K562 (cell line): Measurements from ENCODE around the gene PBXIP1. TPM values are rescaled to one million over a fixed set of nuclear protein-coding genes. Genes with fewer than 3 reads are reported as not detected.

ENCODE experiments used
- CBX8 ChIP-seq: fragments of 200-600 bp; sonication (generic); IDR thresholded peaks from 2 replicates; pipeline ENCODE4 v1.6.1; 2012; ENCODE audit warnings: borderline replicate concordance, mixed run types, low read depth, mild to moderate bottlenecking, moderate library complexity, mixed read lengths, low read length, control low read depth, inconsistent platforms; ENCODE audit not compliant: poor library complexity, severe bottlenecking; ENCODE audit errors: extremely low read depth
- EP300 ChIP-seq: IDR thresholded peaks from 2 replicates; pipeline ENCODE4 v1.6.1; 2012; ENCODE audit warnings: low read length, improper control_type of control experiment
- GTF2A2 ChIP-seq: IDR thresholded peaks from 2 replicates; pipeline ENCODE4 v1.6.1; 2016; ENCODE audit warnings: mild to moderate bottlenecking, missing genetic modification characterization, missing compliant biosample characterization
- KLF16 ChIP-seq: IDR thresholded peaks from 2 replicates; pipeline ENCODE4 v1.6.1; 2016; ENCODE audit warnings: antibody characterized with exemption
- LEF1 ChIP-seq: fragments of 450-650 bp; IDR thresholded peaks from 2 replicates; pipeline ENCODE4 v1.6.1; 2016; ENCODE audit warnings: mild to moderate bottlenecking
- MCM5 ChIP-seq: fragments of 450-650 bp; IDR thresholded peaks from 2 replicates; pipeline ENCODE4 v1.6.1; 2016; ENCODE audit warnings: low read depth
- POLR2A ChIP-seq: fragments of 450-650 bp; conservative IDR thresholded peaks from 2 replicates; pipeline ENCODE4 v1.6.1; 2016
- POU5F1 ChIP-seq: fragments of 150-350 bp; IDR thresholded peaks from 2 replicates; pipeline ENCODE4 v1.6.1; 2014; ENCODE audit warnings: borderline replicate concordance, low read length, low read depth, mild to moderate bottlenecking; ENCODE audit not compliant: partially characterized antibody
- SIN3A ChIP-seq, 2 experiments: fragments of 150-350 bp in 1 of 2; IDR thresholded peaks; 2 replicates each; pipeline ENCODE4 v1.6.1; 2011 to 2016; ENCODE audit warnings: borderline replicate concordance in 2 of 2, low read depth in 2 of 2, low read length in 2 of 2, mild to moderate bottlenecking in 2 of 2, moderate library complexity in 2 of 2; ENCODE audit not compliant: control insufficient read depth in 1 of 2
- SUPT5H ChIP-seq: fragments of 450-650 bp; IDR thresholded peaks from 2 replicates; pipeline ENCODE4 v1.6.1; 2016
- TAF1 ChIP-seq: IDR thresholded peaks from 2 replicates; pipeline ENCODE4 v1.6.1; 2011; ENCODE audit warnings: mild to moderate bottlenecking, low read length, moderate library complexity; ENCODE audit not compliant: insufficient read depth, control insufficient read depth, severe bottlenecking; ENCODE audit errors: extremely low read depth
- TAF7 ChIP-seq: fragments of 450-650 bp; IDR thresholded peaks from 2 replicates; pipeline ENCODE4 v1.6.1; 2016; ENCODE audit warnings: missing genetic modification characterization, missing compliant biosample characterization
- TBP ChIP-seq: optimal IDR thresholded peaks from 2 replicates; pipeline ENCODE3; 2011; ENCODE audit warnings: low read depth, low read length, improper control_type of control experiment
- TCF7 ChIP-seq: sonication (generic); IDR thresholded peaks from 2 replicates; pipeline ENCODE4 v1.6.1; 2016; ENCODE audit warnings: antibody characterized with exemption, borderline replicate concordance
- THAP12 ChIP-seq: fragments of 250-450 bp; sonication (Bioruptor Pico); IDR thresholded peaks from 2 replicates; pipeline ENCODE4 v1.9.0; 2021; ENCODE audit warnings: mild to moderate bottlenecking, inconsistent platforms
- YY1 ChIP-seq, 3 experiments: IDR thresholded peaks; 2 replicates each; pipeline ENCODE4 v1.6.1; 2011; ENCODE audit warnings: low read length in 2 of 3, mild to moderate bottlenecking in 2 of 3, moderate library complexity in 2 of 3, borderline replicate concordance in 1 of 3, control low read depth in 1 of 3, low read depth in 1 of 3; ENCODE audit not compliant: insufficient read depth in 3 of 3, insufficient replicate concordance in 2 of 3, control insufficient read depth in 1 of 3, insufficient read length in 1 of 3; ENCODE audit errors: extremely low read depth in 1 of 3
- ZNF212 ChIP-seq: fragments of 450-650 bp; formaldehyde crosslinking; IDR thresholded peaks from 2 replicates; pipeline ENCODE4 v1.4.0; 2020; ENCODE audit warnings: mild to moderate bottlenecking
- polyA plus RNA-seq, 8 experiments: library from polyadenylated mRNA; depleted of rRNA in 4 of 8; stranded (reverse) in 5 of 8; unstranded in 3 of 8; fragments of >200 nt; fragmentation: Nextera tagmentation in 2 of 8; fragmentation: Illumina TruSeq in 1 of 8; extraction: Ambion mirVana in 2 of 8; extraction: Trizol in 1 of 8; gene quantifications; 2 replicates each; pipeline versions ENCODE4 v1.2.1 to v1.2.3, GENCODE V29; 2011 to 2014; ENCODE audit warnings: inconsistent platforms in 1 of 8, missing spikeins in 1 of 8
- total RNA-seq, 7 experiments: library from RNA; depleted of rRNA in 6 of 7; stranded (reverse); fragments of >200 nt in 6 of 7; fragmentation: Illumina TruSeq in 2 of 7; extraction: Trizol in 2 of 7; gene quantifications; 2 replicates each; pipeline versions ENCODE4 v1.2.1 to v1.2.3, GENCODE V29; 2011 to 2021; ENCODE audit warnings: low replicate concordance in 1 of 7
- TF ChIP-seq, protein P1 (sequence below): fragments of 200-800 bp; sonication (Bioruptor generic); IDR thresholded peaks from 2 replicates; pipeline ENCODE4 v1.6.1; 2016; ENCODE audit warnings: missing genetic modification characterization, missing compliant biosample characterization
- TF ChIP-seq, protein P2 (sequence below): fragments of 250-450 bp; sonication (Bioruptor Pico); IDR thresholded peaks from 2 replicates; pipeline ENCODE4 v1.8.0; 2022; ENCODE audit warnings: moderate library complexity, mild to moderate bottlenecking, inconsistent platforms

The PBXIP1 gene
- total and polyA plus RNA-seq, 9 of the 15 experiments (the other 6 are each of a cell fraction or from before 2014, with no cell fraction given) = 0.13 to 8.3 (median 5.8) TPM

GRCh38 chr1:154937085-154937987 lies 18.6 kb downstream of the PBXIP1 start (continued):
- no peak for TF ChIP-seq THAP12
- TF ChIP-seq, protein P1, sequence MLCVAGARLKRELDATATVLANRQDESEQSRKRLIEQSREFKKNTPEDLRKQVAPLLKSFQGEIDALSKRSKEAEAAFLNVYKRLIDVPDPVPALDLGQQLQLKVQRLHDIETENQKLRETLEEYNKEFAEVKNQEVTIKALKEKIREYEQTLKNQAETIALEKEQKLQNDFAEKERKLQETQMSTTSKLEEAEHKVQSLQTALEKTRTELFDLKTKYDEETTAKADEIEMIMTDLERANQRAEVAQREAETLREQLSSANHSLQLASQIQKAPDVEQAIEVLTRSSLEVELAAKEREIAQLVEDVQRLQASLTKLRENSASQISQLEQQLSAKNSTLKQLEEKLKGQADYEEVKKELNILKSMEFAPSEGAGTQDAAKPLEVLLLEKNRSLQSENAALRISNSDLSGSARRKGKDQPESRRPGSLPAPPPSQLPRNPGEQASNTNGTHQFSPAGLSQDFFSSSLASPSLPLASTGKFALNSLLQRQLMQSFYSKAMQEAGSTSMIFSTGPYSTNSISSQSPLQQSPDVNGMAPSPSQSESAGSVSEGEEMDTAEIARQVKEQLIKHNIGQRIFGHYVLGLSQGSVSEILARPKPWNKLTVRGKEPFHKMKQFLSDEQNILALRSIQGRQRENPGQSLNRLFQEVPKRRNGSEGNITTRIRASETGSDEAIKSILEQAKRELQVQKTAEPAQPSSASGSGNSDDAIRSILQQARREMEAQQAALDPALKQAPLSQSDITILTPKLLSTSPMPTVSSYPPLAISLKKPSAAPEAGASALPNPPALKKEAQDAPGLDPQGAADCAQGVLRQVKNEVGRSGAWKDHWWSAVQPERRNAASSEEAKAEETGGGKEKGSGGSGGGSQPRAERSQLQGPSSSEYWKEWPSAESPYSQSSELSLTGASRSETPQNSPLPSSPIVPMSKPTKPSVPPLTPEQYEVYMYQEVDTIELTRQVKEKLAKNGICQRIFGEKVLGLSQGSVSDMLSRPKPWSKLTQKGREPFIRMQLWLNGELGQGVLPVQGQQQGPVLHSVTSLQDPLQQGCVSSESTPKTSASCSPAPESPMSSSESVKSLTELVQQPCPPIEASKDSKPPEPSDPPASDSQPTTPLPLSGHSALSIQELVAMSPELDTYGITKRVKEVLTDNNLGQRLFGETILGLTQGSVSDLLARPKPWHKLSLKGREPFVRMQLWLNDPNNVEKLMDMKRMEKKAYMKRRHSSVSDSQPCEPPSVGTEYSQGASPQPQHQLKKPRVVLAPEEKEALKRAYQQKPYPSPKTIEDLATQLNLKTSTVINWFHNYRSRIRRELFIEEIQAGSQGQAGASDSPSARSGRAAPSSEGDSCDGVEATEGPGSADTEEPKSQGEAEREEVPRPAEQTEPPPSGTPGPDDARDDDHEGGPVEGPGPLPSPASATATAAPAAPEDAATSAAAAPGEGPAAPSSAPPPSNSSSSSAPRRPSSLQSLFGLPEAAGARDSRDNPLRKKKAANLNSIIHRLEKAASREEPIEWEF (CRISPR knock-in tag) = no peak
- no peak for TF ChIP-seq GTF2A2 (tag)
- TF ChIP-seq TAF7 (tag) = no peak
- TF ChIP-seq EP300 = no peak; the same call in none of the 2 replicates
- peak; percentile 56 for TF ChIP-seq TBP
- TF ChIP-seq KLF16 = no peak
- no peak for TF ChIP-seq MCM5
- TF ChIP-seq SIN3A (IDR thresholded peaks at IDR 0.05; ENCODE audit: borderline replicate concordance in 2 of 2, control insufficient read depth in 1 of 2, low read depth in 2 of 2, low read length in 2 of 2) = peak in 1 of 2 experiments; percentile 10; a peak in 2 of 4 replicates
- peak; percentile 63; the same call in 1 of the 2 replicates for TF ChIP-seq LEF1
- TF ChIP-seq TCF7 = no peak; the same call in 1 of the 2 replicates
- TF ChIP-seq YY1 (IDR thresholded peaks at IDR 0.05; ENCODE audit: borderline replicate concordance in 1 of 3, control insufficient read depth in 1 of 3, extremely low read depth in 1 of 3, insufficient read depth in 3 of 3, insufficient read length in 1 of 3, insufficient replicate concordance in 2 of 3, low read depth in 1 of 3, low read length in 2 of 3) = no peak
- TF ChIP-seq TAF1 = no peak
- no peak for TF ChIP-seq CBX8
- TF ChIP-seq, protein P2, sequence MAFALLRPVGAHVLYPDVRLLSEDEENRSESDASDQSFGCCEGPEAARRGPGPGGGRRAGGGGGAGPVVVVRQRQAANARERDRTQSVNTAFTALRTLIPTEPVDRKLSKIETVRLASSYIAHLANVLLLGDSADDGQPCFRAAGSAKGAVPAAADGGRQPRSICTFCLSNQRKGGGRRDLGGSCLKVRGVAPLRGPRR (CRISPR knock-in tag) = no peak
- TF ChIP-seq ZNF212 = no peak
- no peak for TF ChIP-seq SUPT5H
- peak; percentile 17; the same call in 1 of the 2 replicates for TF ChIP-seq POLR2A
- no peak for TF ChIP-seq POU5F1
